CD1c-positive myeloid dendritic cell (primary cell): ENCODE results near the gene TOMM7.
"Not testable (repeated sequence)": the region's sequence is repeated elsewhere in the genome, so short reads cannot be mapped to it uniquely, and the experiment has no call there.

Experiments used
- DNase-seq: peaks from one replicate; pipeline ENCODE4 v3.0.0-alpha.2; 2016; ENCODE audit errors: extremely low spot score

The TOMM7 gene

DNA sequence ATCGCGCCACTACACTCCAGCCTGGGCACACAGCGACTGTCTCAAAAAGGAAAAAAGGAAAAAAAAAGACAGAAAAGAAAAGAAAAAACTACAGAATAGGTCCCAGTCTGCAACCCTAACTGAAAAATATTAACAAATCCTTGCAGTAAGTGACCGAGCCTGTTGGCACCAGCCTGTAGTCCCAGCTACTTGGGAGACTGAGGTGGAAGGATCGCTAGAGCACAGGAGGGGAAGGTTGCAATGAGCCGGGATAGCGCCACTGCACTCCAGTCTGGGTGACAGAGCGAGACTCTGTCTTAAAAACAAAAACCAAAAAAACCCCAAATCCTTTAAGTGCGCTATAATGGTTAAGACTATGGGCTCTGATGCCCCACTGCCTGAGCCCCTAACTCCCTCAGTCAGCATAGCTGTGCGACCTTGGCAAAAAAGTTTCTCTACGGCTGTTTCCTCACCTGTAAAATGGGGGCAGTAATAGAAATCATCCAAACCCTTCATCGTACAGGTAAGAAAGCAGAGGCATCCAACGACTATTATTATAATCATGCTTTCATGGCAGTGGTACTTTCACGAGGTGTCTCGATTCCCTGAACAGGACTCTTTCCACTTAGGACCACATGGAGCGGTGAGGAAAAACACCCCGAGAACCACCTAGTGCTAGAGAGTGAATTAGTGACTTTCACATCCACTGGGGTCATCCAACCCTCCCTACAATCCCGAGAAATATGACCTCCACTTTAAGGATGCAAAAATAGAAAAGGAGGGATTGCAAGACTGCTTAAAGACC, 755 bp downstream of the TOMM7 start:
- no peak for DNase-seq

DNA sequence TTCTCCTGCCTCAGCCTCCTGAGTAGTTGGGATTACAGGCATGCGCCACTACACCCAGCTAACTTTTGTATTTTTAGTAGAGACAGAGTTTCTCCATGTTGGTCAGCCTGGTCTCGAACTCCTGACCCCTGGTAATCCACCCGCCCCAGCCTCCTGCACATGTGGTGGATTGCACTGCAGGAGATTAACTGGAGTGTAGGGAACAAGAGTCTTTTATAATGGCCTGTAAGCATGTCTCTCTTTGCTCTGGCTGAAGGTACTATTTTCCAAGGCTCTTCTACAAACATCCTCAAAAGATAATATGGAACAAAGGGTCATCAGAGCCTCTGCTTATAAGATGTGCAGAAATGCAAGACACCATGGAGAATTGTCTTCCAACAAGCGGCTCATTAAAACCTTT, 3.2 kb downstream of the TOMM7 start:
- no peak for DNase-seq

DNA sequence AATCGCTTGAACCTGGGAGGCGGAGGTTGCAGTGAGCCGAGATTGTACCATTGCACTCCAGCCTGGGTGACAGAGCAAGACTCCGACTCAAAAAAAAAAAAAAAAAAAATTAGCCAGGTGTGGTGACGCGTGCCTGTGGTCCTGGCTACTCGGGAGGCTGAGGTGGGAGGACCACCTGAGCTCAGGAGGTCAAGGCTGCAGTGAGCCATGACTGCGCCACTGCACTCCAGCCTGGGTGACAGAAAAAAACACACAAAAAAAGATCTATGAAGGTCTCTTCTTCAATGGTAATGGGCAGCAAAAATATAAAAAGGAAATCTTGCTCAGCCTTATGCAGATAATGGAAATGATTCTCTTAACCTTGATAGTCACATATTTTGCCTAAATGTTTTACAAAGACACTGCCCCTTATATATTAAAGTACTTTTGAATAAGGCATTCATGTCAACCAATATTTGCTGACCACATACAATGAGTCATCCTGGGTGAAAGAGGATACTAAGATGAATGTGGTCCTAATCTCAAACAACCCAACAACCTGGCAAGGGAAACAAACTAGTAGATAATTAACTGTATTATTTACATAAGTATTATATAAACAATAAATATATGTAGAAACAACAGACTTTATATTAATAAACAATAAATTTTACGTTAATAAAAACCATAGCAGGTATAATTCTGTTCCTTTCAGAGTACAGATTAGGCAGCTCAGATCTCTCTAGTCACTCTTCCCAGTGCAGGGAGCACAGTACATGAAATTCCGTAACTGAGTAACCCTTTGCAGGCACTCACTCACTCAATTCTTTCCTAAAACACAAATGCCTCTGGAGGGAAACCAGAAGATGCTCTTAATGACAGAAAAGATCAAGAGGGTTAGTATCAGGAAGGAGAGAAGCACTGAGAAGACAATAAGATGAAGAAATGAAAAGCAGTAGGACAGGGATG, 8.1 kb downstream of the TOMM7 start:
- no peak for DNase-seq

DNA sequence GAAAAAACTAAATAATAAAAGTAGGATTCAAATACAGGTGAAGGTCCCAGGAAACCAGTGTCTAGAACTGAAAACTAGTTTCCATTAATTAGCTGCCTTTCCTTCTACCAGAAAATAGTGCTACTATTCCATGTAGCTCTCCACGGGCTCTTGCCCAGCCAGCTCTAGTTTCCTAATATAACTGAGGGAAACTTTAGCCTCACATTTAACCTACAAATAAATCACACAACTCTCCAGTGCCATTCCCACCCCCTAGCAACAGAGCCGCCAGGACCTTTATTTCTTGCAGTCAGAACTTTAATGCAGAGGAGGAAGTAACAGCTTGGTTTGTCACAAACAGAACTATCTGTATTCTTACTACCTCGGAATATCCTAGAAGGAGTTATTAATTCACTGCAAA, 10.3 kb downstream of the TOMM7 start:
- DNase-seq = no peak

DNA sequence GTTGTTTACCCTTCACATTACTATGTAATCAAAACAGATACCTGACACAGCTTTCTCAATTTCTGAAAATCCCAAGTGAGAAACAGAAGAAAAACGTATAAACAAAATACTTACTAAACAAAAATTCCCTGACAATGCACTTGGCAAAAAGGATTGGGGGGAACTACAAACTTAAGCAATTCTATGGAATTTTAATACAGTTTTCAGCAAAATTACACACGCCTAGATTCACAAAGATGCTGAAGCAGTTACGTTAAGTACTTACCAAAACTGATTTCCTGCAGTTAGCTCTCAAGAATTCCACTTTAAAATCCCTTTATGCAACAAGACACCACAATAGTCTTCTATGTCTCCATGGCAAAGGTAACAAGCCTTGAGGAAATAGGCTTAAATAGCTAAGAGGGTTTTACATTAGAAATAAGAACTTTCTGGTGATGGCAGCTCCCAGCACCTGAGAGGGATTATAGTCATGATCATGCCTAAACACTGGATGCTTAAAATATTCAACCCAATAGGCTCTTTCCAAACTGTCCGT, 10.8 kb downstream of the TOMM7 start:
- DNase-seq = no peak

DNA sequence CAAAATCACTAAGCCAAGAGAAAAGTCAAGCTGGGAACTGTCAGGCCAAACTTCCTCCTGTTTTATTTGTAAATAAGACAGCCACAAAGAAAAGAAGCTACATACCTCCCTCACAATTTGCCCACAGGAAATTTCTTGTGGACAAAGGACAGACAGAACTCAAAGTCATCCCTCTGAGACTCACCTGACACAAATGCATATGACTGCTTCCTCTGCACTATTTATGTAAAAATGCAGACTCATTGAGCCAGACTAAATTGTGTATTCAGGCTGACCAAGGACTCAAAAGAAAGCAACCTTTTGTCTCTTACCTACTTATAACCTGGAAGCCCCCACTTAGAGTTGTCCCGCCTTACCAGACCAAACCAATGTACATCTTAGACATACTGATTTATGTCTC, 11.8 kb downstream of the TOMM7 start:
- no peak for DNase-seq

DNA sequence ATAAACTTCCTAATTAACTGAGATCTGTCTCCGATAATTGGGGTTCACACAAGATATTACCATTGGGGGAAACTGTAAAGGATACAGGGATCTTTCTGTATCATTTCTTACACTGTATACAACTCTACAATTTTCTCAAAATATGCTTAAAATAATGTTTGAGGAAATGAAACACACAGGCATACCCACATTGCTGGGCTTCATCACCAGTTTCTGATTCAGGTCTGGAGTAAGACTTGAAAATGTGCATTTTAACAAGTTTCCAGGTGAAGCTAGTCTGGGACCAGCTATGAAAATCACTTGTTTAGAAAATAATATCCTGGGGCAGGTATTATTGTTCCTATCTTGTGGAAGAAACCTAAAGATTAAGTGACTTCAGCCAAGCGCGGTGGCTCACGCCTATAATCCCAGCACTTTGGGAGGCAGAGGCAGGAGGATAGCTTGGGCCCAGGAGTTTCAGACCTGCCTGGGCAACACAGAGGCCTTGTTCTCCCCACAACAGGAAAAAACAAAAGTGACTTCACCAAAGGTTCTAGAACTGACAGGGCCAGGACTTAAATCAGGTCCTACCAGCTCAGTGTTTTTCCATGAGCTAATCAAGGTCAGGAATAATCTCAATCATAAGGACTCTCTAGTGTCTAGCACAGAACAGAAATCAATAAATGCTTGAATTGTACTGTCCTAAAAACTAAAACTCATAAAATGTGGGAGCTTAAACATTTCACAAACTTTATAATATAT, 12.6 kb downstream of the TOMM7 start:
- no peak for DNase-seq

DNA sequence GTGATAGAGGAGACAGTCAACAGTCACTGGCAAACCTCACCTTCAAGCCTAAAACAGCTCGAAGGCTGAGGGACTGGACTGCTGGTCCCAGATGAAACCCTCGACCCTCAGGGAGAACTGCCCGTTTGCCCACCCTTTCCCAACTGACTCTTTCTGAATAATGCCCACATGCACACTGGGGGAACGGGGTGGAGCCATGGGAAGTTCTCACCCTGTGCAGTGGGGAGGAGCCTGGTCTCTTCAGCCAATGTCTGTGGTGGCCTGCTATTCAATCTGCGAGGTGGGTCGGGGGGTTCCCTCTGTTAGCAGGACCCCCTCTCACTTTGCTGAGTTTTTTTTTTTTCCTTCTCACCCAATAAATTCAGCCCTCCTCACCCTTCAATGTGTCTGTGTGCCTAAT, 14.5 kb downstream of the TOMM7 start:
- no peak for DNase-seq

DNA sequence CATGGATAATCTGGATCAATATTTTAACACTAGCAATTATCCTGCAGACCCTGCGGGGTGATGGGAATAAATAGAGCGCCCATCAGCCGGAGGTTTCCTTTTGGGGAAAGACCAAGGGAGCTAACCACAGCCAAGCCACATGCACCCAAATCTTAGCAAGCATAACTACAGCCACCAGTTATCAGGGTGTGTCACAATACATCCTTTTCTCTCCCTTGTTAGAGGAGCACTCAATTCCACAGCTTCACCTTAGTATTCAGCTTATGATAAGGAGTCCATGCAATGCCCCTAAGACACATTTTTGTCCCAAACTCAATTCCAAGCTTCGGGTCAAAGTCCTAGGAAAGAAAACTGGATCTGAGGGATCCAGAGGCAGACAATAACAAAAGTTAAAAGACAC, 15.9 kb downstream of the TOMM7 start:
- no peak for DNase-seq

DNA sequence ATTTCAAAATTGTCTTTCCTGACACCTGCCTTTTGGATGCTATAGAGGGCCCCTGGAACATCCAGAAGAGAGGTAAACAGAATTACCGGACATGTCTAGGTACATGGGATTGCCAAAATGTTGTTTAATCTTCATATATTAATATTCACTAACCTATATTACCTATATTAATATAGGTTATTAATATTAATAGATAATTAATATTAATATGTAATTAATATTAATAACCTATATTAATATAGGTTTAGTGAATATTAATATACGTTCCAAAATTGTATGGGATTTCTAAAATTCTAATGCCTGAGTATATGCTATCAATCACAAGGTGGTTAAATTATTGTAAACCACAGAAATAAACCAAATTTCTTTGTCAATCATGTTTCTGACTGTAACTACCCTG, 17.4 kb downstream of the TOMM7 start:
- no peak for DNase-seq

DNA sequence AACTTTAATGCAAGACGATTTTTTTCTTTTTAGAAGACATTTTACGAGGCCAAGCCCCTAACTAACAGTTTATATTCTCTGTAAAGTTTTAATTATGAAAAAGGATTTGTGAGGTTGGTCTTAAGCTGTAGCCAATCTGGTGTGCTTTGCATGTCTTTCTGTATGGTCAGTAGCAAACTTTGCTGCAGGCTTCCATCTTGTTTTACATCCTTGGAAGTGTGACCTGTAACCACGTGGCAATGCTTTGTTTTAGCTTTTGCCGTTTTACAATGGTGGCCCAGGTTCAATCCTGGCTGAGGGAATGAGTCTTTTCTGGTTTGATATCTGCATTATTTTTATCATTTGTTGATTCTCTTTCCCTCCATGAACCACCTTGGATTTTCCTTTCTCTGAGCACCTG, 19.8 kb downstream of the TOMM7 start:
- DNase-seq = not testable (repeated sequence)

DNA sequence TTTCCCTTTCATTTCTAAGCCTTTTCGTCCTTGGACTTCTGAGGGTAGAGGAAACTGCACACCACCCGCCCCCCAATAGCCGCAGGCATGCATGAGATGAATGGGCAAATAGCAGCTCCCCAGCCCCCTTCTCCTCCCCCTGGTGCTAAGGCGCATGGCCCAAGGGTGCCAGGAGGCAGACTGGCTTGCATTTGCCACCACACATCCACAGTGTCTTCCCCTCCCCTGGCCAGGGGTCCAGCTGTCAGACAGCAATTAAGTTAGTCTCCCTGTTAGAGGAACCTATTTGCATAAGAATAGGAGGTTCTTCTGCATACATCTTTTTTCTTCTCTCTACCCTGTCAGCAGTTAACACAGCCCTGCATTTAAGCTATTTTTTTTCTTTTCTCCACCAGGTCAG, 20.2 kb downstream of the TOMM7 start:
- no peak for DNase-seq

DNA sequence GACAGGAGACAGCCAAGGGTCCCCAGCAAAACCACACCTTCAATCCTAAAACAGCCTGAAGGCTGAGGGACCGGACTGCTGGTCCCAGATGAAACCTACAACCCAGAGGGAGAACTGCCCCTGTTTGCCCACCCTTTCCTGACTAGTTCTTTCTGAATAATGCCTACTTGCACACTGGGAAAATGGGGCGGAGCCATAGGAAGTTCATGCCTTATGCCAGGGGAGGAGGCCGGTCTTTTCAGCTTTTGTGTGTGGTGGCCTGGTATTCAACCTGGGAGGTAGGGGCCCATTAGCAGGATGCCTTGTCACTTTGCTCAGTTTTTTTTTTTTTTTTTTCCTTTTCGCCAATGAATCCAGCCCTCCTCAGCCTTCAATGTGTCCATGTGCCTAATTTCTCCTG, 20.7 kb downstream of the TOMM7 start:
- DNase-seq = no peak

DNA sequence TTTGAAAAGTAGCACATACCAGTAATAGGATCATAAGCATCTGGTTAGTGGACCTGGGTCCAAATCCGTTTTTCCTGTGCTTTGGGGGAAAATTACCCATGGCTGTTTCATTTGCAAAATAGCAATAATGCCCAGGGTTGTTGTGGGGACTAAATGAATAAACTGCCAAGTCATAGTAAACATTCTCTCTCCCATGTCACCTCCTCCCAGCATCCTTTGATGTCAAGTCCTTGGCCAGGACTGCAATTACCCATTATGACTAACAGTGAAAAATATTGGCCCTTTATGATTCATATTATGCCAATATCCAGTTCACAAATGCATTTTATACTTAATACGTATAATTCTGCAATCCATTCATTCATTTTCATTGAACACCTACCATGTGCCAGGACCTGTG, 23.0 kb downstream of the TOMM7 start:
- no peak for DNase-seq

DNA sequence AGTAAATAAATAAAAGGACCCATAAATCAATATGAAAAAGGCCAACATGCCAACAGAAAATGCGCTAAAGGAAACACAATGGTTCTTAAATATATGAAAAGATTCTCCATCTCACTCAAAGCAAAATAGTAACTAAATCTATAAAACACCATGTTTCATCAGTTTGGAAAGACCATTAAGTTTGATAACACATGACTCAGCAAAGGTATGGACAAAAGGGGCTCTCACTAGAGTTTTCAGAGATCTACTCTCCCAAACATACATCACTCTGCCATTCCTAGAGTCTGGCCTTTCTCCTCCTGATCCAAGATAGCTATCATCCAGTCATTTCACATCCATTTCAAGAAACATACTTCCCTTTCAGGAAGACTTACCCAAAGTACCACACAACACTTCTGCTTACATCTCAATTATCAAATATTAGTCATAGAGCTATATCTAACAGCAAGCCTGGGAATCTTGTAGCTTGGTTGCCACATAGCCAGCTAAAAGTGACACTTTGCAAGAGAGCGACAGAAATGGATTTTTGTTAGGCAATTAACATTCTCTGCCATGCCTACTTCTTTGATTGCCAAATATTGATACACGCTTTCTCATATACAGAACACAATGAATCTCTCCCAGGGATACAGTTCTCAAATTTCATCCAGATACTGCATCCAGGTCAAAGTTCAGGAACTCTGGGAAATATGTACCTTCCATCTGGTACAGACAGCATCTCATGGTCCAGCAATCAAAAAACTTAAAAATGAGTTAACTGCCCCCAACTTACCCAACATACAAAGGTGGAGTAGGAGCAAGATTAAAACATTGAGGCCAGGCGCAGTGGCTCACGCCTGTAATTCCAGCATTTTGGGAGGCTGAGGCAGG, 28.8 kb downstream of the TOMM7 start:
- no peak for DNase-seq

DNA sequence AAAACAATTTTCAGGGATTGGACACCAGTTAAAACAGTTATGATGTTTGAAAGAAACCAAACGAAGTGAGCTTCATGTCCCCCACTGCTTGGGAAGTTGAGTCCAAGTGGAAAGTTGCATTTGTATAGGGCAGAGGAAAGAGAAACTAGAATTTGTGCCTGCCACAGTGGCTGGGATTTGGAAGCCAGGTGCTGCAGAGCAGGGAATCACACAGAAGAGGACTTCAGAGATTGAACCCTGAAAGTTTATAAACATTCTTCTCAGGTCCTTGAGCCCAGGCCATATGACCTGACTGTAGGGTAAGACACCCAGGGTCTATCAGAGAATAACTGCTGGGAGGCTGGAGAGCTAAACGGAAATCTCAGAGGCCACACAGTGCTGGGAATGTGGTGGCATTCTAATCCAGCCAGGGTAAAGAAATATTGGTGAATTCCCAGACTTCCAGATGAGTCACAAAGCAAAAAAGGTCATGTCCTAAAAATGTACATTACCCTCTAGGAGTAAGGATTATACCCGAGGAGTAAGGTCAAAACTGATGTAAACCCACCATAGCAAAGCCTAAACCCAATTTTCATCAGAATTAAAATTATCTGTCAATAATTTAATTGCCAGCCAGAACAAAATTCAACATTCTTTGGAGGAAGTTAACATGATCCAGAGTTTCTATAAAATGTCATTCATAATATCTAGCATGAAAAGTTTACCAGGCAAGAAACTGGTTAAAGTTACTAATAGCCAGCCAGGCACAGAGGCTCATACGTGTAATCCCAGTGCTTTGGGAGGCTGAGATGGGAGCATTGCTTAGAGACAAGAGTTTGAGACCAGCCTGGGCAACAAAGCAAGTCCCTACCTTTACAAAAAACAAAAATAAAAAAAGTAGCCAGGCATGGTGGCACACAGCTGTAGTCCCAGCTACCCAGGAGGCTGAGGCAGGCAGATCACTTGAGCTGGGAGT, 31.2 kb downstream of the TOMM7 start:
- no peak for DNase-seq

DNA sequence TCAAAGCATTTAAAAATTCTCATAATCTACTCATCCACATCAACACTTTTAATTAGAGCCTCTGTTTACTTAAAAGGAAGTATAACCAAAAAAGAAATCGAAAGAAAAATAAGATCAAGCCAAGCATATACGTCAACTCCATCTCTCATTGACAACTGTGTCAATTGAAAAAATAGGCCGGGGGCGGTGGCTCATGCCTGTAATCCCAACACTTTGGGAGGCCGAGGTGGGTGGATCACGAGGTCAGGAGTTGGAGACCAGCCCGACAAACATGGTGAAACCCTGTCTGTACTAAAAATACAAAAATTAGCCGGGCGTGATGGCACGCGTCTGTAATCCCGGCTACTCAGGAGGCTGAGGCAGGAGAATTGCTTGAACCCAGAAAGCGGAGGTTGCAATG, 32.0 kb downstream of the TOMM7 start:
- DNase-seq = not testable (repeated sequence)

DNA sequence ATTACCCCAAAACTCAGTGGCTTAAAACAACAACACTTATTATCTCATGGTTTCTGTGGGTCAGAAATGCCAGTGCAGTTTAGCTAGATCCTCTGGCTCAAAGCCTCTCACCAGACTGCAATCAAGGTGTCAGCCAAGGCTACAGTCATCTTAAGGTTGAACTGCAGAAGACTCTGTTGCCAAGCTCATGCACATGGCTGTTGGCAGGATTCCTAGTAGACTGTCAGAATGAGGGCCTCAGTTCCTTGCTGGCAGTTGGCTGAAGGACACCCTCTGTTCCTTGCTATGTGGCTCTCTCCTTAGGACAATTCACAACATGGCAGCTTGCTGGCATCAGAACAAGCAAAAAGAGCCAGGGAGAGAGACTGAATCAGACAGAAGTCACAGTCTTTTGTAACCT, 34.7 kb downstream of the TOMM7 start:
- DNase-seq = no peak

DNA sequence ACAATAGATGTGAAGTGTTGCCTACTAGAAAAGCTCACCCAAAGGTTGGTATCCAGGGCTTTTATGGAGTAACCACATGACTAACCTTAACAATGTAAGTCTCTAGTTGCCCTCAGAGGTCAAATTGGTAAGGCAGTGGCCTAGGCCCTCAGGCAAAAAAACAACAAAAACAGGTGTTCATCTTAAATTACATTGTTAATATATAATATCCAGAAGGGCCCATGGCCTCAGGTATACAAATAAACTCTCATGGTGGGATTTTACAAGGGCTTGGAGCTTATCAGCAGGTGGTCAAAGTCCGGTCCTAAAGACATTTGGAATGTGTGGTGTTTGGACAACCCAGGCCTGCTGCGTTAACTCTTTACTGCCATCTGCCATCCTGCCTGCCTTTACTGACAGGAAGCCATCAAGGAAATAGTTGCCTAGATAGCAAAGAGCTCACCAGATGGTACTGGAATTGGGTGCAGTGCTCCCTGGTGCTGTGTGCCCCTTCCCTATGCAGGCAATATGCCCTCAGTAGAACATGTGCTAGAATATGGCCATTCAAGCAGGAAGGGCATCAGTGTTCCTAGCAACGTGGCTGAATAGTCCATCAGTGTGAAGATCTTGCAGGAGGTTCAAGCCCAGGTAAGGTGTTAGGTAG, 36.2 kb downstream of the TOMM7 start:
- no peak for DNase-seq
